Astrocyte of the cerebellum (primary cell): Measurements from ENCODE around the gene PHF12.

ENCODE experiments used
- DNase-seq: peaks from one replicate; pipeline ENCODE4 v3.0.0-alpha.2; 2011; ENCODE audit warnings: low read depth
- H3K4me3 ChIP-seq: 2 replicates; pipeline ENCODE4 v1.5.1; 2011; ENCODE audit warnings: mild to moderate bottlenecking, low read depth, low read length, moderate library complexity
- CTCF ChIP-seq: IDR thresholded peaks from 2 replicates; pipeline ENCODE4 v1.5.1; 2012; ENCODE audit warnings: low read length, low read depth, moderate library complexity, mild to moderate bottlenecking; ENCODE audit errors: missing control alignments
- in situ Hi-C: cut with HindIII; loops from 2 replicates; pipeline ENCODE4 v1.10.0; 2017; ENCODE audit warnings: low sequenced_read_pairs

PHF12 gene

GRCh38 chr17:28985950-28986713 is 34.8 kb upstream of the PHF12 start:
- DNase-seq, result no peak
- no peak for TF ChIP-seq CTCF
- H3K4me3 ChIP-seq, result no peak overlapping the region
- in situ Hi-C loops, result no loop called here

GRCh38 chr17:28983286-28984230 is 32.2 kb upstream of the PHF12 start:
- H3K4me3 ChIP-seq, result no peak overlapping the region
- DNase-seq, result no peak
- in situ Hi-C loops, result no loop called here
- TF ChIP-seq CTCF, result no peak

GRCh38 chr17:28982131-28982793 is 30.9 kb upstream of the PHF12 start:
- no peak for TF ChIP-seq CTCF
- in situ Hi-C loops, result no loop called here
- DNase-seq, result no peak
- H3K4me3 ChIP-seq, result no peak overlapping the region

- DNase-seq, result no peak
- in situ Hi-C loops, result no loop called here
- TF ChIP-seq CTCF, result no peak
- no peak overlapping the region for H3K4me3 ChIP-seq
Measured at GRCh38 chr17:28978356-28978964, 27.1 kb upstream of the PHF12 start.

GRCh38 chr17:28977659-28978355 is 26.5 kb upstream of the PHF12 start:
- no peak for DNase-seq
- no peak for TF ChIP-seq CTCF
- in situ Hi-C loops, result no loop called here
- no peak overlapping the region for H3K4me3 ChIP-seq

GRCh38 chr17:28975646-28976045 is 24.3 kb upstream of the PHF12 start:
- in situ Hi-C loops, result no loop called here
- TF ChIP-seq CTCF, result no peak
- no peak overlapping the region for H3K4me3 ChIP-seq
- DNase-seq, result no peak
